ENCODE data around the gene UBE2J1. TPM values are rescaled to one million over a fixed set of nuclear protein-coding genes. Genes with fewer than 3 reads are reported as not detected.

Gene UBE2J1
- total RNA-seq, 4 donors from 2014 or later = 25.3 to 30.4 (median 26.7) TPM

DNA sequence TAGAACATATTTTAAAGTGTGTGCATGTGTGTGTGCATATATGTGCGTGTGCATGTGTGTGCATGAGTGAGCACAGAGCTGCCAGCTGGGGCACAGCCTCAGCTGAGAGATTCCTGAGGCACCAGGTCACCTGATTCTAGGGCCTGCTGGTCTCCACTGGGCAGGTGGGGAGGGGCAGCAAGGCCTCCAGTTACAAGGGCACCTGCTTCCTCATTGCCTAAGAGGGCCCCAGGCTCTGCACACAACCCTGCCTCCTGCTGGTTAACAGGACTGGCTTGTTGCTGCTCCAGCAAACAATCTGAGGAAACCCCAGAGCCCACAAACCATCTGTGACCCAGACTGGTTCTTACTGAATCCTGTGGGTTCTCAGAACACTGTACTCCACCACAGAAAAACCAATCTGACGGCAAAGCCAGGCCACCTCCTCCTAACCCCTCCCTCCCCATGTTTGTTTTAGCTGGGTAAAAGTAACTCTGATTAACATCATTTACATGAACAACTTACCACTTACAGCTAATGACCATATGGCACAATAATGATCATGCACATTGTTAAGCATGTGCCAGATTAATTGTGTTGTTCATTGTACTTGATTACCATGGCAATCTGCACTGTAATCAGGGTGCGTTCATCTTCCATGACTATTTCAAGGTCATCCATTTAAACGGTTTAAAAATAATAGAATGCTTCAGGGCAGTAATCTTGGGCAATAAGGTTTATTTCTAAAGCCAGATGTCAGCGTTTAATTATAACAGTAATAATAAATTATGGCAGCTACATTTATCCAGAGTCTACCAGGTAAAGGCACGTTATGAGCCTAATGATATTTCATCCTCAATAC, 23.1 kb upstream of the UBE2J1 start:
- no peak for DNase-seq (ENCODE audit: low spot score in 2 of 2)
- H3K4me3 ChIP-seq = no peak overlapping the region
- peaks cover 0 to 9% (median 2%) of the 10 kb centered on the region in 4 donors for H3K4me1 ChIP-seq
- H3K27ac ChIP-seq = no peak overlapping the region
- no peaks in the 10 kb centered on the region for H3K27me3 ChIP-seq
- TF ChIP-seq EP300 (IDR thresholded peaks at IDR 0.05) = no peak
- TF ChIP-seq, protein P1, sequence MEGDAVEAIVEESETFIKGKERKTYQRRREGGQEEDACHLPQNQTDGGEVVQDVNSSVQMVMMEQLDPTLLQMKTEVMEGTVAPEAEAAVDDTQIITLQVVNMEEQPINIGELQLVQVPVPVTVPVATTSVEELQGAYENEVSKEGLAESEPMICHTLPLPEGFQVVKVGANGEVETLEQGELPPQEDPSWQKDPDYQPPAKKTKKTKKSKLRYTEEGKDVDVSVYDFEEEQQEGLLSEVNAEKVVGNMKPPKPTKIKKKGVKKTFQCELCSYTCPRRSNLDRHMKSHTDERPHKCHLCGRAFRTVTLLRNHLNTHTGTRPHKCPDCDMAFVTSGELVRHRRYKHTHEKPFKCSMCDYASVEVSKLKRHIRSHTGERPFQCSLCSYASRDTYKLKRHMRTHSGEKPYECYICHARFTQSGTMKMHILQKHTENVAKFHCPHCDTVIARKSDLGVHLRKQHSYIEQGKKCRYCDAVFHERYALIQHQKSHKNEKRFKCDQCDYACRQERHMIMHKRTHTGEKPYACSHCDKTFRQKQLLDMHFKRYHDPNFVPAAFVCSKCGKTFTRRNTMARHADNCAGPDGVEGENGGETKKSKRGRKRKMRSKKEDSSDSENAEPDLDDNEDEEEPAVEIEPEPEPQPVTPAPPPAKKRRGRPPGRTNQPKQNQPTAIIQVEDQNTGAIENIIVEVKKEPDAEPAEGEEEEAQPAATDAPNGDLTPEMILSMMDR (IDR thresholded peaks at IDR 0.05) = no peak
- no peak for TF ChIP-seq POLR2A (IDR thresholded peaks at IDR 0.05)
- no peaks in the 10 kb centered on the region for H3K9me3 ChIP-seq
- no peaks in the 10 kb centered on the region for H3K36me3 ChIP-seq
- WGBS, 2 donors = 64 to 68% methylated on average over 6 of the region's 6 CpGs

DNA sequence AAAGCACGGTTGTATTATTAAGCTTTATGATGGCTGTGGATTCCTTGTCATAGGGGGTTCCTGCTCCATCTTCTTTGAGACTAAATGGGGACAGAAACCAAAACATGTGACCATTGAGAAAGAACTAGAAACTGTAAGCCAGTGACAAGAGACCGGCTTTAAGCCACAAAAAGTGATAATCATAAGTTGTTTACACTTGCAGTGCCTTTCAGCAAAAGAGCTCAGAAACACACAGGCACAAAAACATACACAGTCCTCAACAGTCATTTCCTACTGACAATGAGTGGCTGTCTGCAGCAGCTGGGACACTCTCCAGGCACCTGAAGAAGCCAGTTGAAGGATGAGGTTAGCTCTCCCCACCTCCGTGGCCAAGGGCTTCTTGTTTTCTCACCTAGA, 20.0 kb upstream of the UBE2J1 start:
- Histone ChIP-seq H3K27ac (peak overlapping the region in 2 of 4 donors; percentile 10 to 46), H3K4me1 (peaks cover 0 to 24% (median 6%) of the 10 kb centered on the region in 4 donors), H3K9me3 (no peaks in the 10 kb centered on the region), H3K27me3 (no peaks in the 10 kb centered on the region), H3K4me3 (no peak overlapping the region), H3K36me3 (no peaks in the 10 kb centered on the region)
- no peak for DNase-seq (ENCODE audit: low spot score in 2 of 2)
- WGBS, 2 donors = 58 to 65% methylated on average over 3 of the region's 3 CpGs
- TF ChIP-seq EP300 (IDR thresholded peaks at IDR 0.05) (no peak), POLR2A (IDR thresholded peaks at IDR 0.05) (no peak)
- TF ChIP-seq, protein P1 (IDR thresholded peaks at IDR 0.05) = no peak

DNA sequence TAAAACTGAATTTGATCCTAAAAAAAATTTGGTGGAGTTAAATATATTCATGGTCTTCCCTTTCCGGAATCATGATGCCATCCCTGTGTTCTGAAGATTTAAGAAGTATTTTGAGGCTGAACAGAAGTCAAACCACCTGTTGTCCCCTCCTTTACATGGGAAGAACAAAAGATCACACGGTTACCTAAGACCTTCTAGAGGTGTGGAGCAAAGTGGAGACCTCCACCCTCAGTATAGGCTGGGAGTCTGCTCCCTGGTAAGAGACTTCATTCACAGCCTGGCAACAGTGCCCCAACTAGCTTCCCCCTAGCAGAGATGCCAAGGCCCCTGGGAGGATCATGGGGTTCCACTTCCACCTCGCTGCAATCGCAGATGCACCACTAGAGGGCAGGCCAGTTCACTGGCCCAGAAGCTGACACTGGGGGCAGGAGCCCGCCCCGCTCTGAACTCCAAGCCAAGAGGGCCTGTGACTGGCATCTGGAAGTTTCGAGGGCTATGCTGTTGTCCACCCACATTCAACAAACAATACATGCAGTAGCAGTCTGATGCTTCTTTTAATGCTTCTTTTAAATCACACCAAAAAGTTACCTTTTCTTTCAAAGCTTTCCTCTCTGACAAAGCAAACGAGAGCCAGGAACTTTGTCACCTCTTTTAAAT, 19.5 kb upstream of the UBE2J1 start:
- Histone ChIP-seq H3K9me3 (no peaks in the 10 kb centered on the region), H3K4me3 (no peak overlapping the region), H3K27ac (peak overlapping the region in 2 of 4 donors; percentile 10 to 46), H3K4me1 (peaks cover 0 to 24% (median 6%) of the 10 kb centered on the region in 4 donors), H3K36me3 (no peaks in the 10 kb centered on the region), H3K27me3 (no peaks in the 10 kb centered on the region)
- WGBS, 2 donors = 31 to 33% methylated on average over 8 of the region's 8 CpGs
- TF ChIP-seq, protein P1 (IDR thresholded peaks at IDR 0.05) = peak; percentile 78 to 93 (median 88)
- peak in 1 of 2 donors; percentile 21 for TF ChIP-seq EP300 (IDR thresholded peaks at IDR 0.05)
- no peak for TF ChIP-seq POLR2A (IDR thresholded peaks at IDR 0.05)
- DNase-seq (ENCODE audit: low spot score in 2 of 2) = peak; percentile 37 to 62

DNA sequence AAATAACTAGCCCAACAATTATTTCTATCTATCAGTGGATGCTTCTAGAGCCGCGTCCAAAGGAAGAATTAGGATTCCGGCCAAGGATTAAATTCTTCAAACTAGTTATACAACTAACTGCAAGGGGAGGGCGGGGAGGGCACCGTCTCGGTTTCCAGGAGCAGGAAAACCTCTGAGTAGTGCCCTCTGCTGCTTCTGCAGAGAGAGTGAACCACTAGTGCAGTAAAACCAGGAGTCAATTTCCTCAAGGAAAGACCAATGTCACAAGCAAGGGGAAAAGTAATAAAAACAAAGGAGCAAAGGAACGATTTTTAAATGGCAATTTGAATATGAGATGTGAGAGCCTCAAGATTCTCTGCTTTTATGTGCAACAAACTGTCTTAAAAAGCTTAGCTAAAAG, 16.5 kb upstream of the UBE2J1 start:
- TF ChIP-seq, protein P1 (IDR thresholded peaks at IDR 0.05) = peak; percentile 26 to 50 (median 43)
- no peak for TF ChIP-seq EP300 (IDR thresholded peaks at IDR 0.05)
- Histone ChIP-seq H3K27ac (peak overlapping the region in 1 of 4 donors; percentile 41), H3K9me3 (no peaks in the 10 kb centered on the region), H3K27me3 (no peaks in the 10 kb centered on the region), H3K36me3 (no peaks in the 10 kb centered on the region), H3K4me3 (no peak overlapping the region), H3K4me1 (peaks cover 0 to 24% (median 6%) of the 10 kb centered on the region in 4 donors)
- DNase-seq (ENCODE audit: low spot score in 2 of 2) = peak in 1 of 2 donors; percentile 26
- WGBS, 2 donors = 4% methylated on average over 7 of the region's 7 CpGs

DNA sequence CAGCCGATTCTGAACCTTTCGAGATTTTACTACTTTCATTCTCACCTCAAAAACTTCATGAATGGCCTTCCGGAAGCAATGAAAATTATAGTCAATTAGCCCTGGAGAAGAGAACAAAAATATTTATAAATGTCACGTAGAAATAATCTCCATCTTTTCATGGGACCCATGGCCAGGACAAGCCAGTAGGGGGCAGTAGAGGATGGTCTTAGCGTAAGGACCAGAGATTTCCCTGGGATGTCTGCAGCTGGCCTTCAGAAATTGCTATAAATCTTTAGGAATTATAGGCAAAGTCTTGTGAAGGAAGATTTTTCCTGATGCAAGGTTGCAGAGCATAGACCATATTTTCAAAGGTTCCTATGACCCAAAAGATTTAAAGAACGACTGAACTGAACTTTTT, 15.6 kb upstream of the UBE2J1 start:
- DNase-seq (ENCODE audit: low spot score in 2 of 2) = peak; percentile 47 to 80
- peaks cover 0 to 24% (median 6%) of the 10 kb centered on the region in 4 donors for H3K4me1 ChIP-seq
- 24 to 26% methylated on average over 6 of the region's 6 CpGs for whole genome bisulfite sequencing, 2 donors
- no peaks in the 10 kb centered on the region for H3K36me3 ChIP-seq
- H3K9me3 ChIP-seq = no peaks in the 10 kb centered on the region
- TF ChIP-seq, protein P1 (IDR thresholded peaks at IDR 0.05) = peak; percentile 52 to 75 (median 68)
- no peak for TF ChIP-seq EP300 (IDR thresholded peaks at IDR 0.05)
- no peak overlapping the region for H3K4me3 ChIP-seq
- H3K27me3 ChIP-seq = no peaks in the 10 kb centered on the region
- H3K27ac ChIP-seq = no peak overlapping the region

Measured in tibial nerve (tissue), 4 donors.